Cardiac septum (tissue), 1 donor: ENCODE data around the gene PGGHG. TPM values are rescaled to one million over a fixed set of nuclear protein-coding genes. Genes with fewer than 3 reads are reported as not detected.
A peak's percentile ranks its signal among the peaks of the same experiment; 100 is the strongest.

ENCODE experiments used
- DNase-seq: peaks from one replicate; pipeline ENCODE4 v3.0.0-alpha.2; 2020; ENCODE audit warnings: low spot score
- intact Hi-C: fragments of 100-400 bp; cut with DNase I; formaldehyde crosslinking; loops from one replicate; pipeline ENCODE4 v1.14.0; 2022
- long read RNA-seq: library from polyadenylated mRNA; unstranded; transcript quantifications from one replicate; pipeline ENCODE4 v2.0.0, GENCODE V29; 2021
- total RNA-seq: library from RNA; stranded (reverse); fragmentation: NEBNext Ultra II Directional; extraction: Animal tissue kit (Norgen Biotek cat#: 25700); gene quantifications from one replicate; pipeline ENCODE4 v1.2.1, GENCODE V29; 2021
- donor health status: DM: no; HTN: no; CAD: no.

The PGGHG gene
- 11.0 TPM for total RNA-seq
- long read RNA-seq, partial matches to known transcripts: 3 of 12 reads
- long read RNA-seq, other reads (novel, unspliced or antisense): 9 of 12 reads

DNA sequence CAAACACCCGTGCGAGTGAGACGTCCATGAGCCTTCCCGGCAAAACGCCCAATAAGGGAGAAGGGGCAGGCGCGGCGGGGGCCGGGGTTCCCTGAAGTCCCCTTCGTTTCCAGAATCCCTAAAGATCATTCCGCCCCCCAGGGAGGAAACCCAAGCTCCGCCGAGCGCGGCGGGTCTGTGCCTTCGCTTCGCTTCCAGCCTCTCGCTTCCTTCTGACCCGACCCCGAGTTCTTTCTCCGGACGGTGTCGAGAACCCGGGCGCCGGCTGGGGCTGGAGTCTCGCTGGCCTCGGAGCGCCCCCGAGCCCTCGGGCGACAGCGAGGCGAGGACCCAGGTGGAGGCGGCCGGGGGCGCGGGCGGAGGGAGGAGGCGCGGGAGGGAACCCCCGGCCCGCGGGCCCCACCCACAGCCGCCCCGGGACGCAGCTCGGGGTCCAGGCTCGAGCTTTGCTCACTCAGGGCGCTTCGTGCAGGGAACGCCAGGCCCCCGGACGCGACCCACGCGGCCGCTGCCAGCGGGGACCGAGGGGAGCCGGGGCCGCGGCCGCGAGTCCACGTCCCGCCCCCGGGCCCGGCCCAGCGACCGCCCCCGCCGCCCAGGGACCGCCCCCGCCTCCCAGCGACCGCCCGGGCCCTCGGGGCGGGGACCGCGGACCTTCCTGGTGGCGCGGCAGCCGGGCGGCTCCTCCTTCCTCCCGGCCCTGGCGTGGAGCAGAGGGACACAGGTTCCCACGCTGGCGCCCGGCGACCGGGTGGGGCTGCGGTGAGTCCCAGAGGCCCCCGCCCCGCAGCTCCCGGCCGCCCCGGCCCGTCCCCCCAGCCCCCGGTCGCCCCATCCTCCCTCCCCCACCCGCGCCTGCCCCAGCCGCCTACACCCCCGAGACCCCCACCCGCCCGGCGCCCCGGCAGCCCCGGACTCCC is at the start of gene PGGHG:
PGGHG (plus strand) TSS at position 649 of the 920 bp plus-strand sequence. CDS start 691 bp downstream, outside the sequence.
- intact Hi-C loops: no loop called here
- DNase-seq: peak; percentile 95

GRCh38 chr11:240315-240714 is 48.6 kb upstream of the PGGHG start:
- intact Hi-C loops: no loop called here
- no peak for DNase-seq

DNA sequence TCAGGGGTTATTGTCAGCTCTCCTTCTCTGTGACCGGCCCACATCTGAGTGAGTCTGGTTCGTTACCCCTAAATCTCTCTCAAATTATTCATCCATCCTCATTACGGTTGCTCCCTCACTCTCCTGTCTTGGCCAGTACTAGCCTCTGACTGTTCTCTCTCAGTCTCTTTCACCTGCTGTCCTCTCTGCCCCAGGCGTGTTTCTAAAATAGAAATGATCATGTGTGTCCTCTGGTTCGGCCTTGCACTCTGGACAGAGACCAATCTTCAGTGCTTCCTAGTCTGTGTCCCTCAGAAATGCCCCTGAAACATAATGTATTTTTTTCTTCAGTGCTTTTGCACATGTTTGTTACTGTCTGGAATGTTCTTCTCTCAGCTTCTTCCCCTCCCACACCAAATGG is 47.3 kb upstream of the PGGHG start:
- DNase-seq: no peak
- intact Hi-C loops: no loop called here

DNA sequence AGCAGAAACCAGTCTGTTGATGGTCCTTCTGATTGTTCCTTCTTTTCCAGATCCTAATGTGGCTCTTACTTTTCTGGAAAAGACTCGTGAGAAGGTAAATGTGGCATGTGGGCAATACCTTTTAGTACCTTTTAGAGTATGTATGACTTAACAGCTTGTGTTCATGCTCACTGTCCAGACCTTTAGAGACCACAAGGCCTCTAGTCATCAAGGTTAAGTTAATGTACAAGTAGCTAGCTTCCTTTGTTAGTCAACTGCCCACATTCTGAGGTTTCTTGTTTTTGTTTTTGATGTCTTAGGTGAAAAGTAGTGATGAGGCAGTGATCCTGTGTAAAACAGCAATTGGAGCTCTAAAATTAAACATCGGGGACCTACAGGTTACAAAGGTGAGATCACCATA is 44.5 kb upstream of the PGGHG start:
- DNase-seq: no peak
- intact Hi-C loops: no loop called here

DNA sequence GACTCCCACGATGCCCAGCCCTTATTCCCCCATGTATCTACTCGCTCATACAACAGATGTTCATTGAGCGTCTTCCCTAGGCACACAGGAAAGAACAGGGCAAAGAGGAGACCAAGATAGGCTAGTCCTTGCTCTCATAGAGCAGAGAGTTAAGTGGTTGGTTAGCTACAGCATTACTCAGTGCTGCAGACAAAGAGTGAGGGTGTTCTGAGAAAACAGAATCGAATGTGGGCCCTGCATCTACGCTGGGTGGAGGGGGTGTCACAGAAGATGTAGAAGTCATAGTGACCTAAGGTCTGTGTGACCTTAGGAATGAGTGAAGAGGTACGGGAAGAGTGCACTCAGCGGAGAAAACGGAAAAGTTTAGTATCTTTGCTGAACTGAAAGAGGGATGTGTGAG is 39.9 kb upstream of the PGGHG start:
- intact Hi-C loops: no loop called here
- DNase-seq: no peak

DNA sequence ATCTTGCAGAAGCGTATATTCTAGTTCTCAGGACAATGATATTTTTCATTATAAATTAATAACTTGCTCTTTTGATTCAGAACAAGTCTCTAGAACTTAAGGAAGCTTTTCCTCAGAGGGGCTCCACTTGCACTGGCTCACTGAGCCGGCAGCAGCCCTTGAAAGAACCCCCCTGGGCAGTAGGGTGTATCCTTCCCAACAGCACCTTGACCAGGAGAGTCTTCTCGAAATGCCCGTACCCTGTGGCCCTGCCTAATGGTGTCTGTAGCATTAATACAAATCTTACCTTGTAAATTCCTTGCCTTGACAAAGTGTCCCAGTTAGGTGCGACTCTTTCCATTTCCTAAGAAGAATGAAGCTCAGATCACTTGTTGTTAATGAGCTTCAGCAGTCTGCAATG is 38.7 kb upstream of the PGGHG start:
- DNase-seq: no peak
- intact Hi-C loops: no loop called here

DNA sequence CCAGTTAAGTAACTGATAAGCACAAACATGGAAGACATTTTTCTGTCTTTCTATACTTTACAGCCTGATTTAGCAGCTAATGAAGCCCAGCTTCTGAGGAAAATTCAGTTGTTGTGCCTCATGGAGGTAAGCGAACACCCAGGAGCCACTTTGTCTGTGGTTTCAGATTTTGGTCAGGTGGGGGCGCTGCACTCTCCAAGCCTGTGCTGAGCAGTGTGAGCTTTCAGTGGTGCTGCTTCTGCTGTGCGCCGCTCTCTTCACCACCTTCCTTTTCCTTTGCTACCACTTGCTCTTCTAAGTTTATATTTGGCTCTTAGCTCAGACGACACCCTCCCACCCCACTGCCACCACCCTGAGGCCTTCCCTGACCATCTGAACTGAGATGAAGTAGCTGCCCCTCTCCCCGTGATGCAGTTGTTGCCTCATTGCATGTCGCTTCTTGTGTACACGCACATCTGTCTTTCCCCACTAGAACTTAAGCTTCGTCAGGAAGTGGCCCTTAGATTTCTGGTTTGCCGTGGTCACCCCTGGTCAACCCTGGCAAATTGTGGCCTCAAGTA is 38.1 kb upstream of the PGGHG start:
- peak; percentile 85 for DNase-seq
- intact Hi-C loops: no loop called here

- intact Hi-C loops: no loop called here
- no peak for DNase-seq
Observed at GRCh38 chr11:251550-251949, 37.4 kb upstream of the PGGHG start.

DNA sequence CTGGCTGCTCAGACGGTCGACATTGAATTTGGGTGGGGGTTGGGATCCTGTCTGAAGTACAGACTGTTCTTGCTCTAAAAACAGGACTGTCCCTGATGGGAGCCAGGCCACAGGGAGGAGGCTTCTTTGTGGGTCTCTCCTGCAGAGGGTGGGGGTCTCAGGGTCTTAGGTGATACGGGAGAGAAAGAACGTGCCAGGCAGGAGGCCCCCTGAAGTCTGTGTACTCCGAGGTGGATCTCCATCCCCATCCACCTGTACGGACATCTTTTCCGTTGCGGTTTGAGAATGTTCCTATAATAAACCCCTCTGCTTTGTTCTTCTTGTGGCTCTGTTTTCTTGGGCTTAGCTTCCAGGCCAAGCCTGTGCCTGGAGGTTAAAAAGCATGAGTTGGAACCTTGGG is 36.3 kb upstream of the PGGHG start:
- intact Hi-C loops: no loop called here
- DNase-seq: no peak

DNA sequence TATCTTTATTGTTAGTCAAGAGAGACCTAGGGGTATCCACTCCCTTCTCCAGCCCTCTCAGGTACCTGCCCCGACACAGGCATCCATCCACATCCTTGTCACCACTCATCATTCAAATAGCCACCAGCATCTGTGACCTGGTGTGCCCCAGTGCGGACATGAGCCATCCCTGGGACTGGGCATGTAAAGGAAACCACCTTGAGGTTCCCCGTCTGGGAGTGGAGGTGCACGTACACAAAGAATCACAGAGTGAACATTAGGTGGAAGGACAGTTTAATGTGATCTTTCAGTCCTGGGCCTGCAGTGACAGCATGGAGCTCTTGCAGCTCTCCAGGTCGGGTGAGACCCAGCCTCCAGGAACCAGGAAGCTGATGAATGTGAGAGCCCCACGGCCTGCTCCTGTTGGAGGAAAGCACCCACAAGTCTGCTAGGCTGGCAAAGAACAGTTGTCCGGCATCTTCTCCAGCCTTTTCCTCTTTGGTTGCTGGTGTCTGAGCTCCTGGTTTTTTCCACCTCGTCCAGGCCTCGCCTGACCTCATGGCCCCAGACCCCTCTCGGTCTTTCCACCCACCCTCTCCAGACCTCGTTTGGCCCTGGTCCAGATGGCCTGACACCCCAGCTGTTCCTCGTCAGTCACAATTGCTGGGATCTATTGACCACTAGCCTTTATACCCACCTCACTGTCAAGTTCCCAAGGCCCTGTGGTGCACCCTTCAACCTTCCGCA is 35.6 kb upstream of the PGGHG start:
- no peak for DNase-seq
- intact Hi-C loops: no loop called here

DNA sequence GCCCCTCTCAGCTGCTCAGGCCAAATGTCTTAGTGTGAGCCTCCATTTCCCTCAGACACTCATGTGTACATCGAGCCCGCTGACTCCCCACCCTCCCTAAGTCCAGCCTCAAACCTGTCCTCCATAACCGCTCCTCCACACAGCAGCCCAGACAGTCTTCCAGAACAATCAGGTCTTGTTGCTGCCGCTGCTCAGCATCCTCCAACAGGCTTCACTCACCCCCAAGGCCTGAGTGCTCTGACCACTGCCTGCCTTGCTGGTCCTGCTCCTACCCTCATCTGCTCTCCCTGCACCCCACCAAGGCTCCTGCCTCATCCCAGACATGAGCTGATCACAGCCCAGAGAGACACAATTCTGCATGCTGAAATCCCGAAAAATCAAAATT is 35.0 kb upstream of the PGGHG start:
- intact Hi-C loops: no loop called here
- DNase-seq: no peak

- DNase-seq: no peak
- intact Hi-C loops: no loop called here
Observed at GRCh38 chr11:255176-255575, 33.8 kb upstream of the PGGHG start.

GRCh38 chr11:255816-256215 is 33.1 kb upstream of the PGGHG start:
- no peak for DNase-seq
- intact Hi-C loops: no loop called here

- DNase-seq: no peak
- intact Hi-C loops: no loop called here
Observed at GRCh38 chr11:256952-257737, 31.8 kb upstream of the PGGHG start.

DNA sequence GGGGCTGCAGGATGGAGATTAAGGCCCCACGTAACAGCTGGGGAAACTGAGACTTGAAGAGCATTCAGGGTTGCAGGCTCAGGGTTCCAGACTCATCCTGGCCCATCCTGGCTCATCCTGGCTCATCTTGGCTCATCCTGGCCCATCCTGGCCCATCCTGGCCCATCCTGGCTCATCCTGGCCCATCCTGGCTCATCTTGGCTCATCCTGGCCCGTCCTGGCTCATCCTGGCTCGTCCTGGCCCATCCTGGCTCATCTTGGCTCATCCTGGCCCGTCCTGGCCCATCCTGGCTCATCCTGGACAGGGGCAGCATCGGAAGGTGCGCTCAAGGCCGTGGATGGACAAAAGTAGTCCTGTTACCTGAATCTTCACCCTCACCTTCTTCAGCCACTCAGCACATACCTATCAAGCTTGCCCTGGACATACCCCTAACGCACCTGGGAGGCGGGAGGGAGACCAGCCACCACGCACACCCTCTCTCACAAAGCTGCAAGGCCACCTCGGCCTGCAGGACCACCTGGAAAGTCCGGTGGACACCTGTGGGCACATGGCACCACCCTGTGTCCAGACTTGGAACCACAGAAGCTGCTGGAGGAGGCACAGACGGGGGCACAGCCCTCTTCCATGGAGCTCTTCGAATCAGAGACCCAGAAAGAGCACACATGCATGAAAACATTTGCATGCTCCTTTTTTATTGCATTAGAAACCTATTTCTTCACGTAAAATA is 31.0 kb upstream of the PGGHG start:
- intact Hi-C loops: no loop called here

GRCh38 chr11:259413-259812 is 29.5 kb upstream of the PGGHG start:
- intact Hi-C loops: no loop called here
- no peak for DNase-seq

More for the DNA sequence above, 31.0 kb upstream of the PGGHG start:
- no peak for DNase-seq

DNA sequence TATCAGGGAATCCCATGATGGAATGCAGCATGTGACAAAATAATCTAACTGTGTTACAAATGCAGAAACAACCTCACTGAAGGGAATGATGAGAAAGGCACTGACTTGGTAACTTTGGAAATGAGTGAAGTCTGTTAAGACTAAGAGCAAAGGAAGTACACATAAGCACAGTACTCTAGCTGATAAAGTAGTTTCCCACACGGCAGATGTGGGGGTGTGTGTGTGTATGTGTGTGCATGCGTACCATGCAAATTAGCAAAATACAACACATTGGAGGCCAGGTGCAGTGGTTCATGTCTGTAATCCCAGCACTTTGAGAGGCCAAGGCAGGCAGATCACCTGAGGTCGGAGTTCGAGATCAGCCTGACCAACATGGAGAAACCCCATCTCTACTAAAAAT is 27.3 kb upstream of the PGGHG start:
- DNase-seq: no peak
- intact Hi-C loops: no loop called here

- DNase-seq: no peak
- intact Hi-C loops: no loop called here
Observed at GRCh38 chr11:266676-267439, 22.1 kb upstream of the PGGHG start.
